ENCODE data around the gene HSF2. TPM values are rescaled to one million over a fixed set of nuclear protein-coding genes. Genes with fewer than 3 reads are reported as not detected.
A peak's percentile ranks its signal among the peaks of the same experiment; 100 is the strongest.

HSF2 gene
- total and polyA plus RNA-seq, 10 of the 15 experiments (the other 5 are each of a cell fraction or from before 2014, with no cell fraction given): 9.5 to 38.3 (median 16.8) TPM

GRCh38 chr6:122405417-122405816 lies 6.0 kb downstream of the HSF2 start:
- in situ Hi-C loops (cut with MboI): no loop called here
- FAIRE-seq (no peak), DNase-seq (ENCODE audit: low read depth, low spot score) (no peak), ATAC-seq (peak; percentile 15; the same call in 2 of the 3 replicates)
- ChIA-PET RAD21 (ENCODE audit: unreplicated experiment) (interaction anchor here (1.0 kb wide), 1 partner anchor 14 kb away, joined by 3 read pairs; no protein-coding TSS in a partner anchor), CTCF (interaction anchor here (1.0 to 1.3 kb wide), 2 partner anchors 87 to 126 kb away, joined by 3 read pairs; no protein-coding TSS in a partner anchor), SMC1A (ENCODE audit: uncharacterized antibody, unreplicated experiment) (interaction anchor here (1.3 to 1.6 kb wide), 3 partner anchors 8 to 125 kb away, joined by 3 to 7 read pairs (median 5); no protein-coding TSS in a partner anchor), POLR2A (no interaction called here)
- Histone ChIP-seq H3K4me2 (ENCODE audit: control insufficient read depth, insufficient read depth) (no peak overlapping the region), H3K4me3 (no peak overlapping the region), H3K36me3 (ENCODE audit: control insufficient read depth in 2 of 2, insufficient read depth in 2 of 2, low read length in 1 of 2) (no peaks in the 10 kb centered on the region; a peak in 1 of 4 replicates), H4K20me1 (ENCODE audit: control insufficient read depth, insufficient read depth) (no peaks in the 10 kb centered on the region), H3K79me2 (ENCODE audit: control insufficient read depth, insufficient read depth, low read length) (peaks cover 37% of the 10 kb centered on the region), H3K27ac (ENCODE audit: control insufficient read depth, insufficient read depth) (no peak overlapping the region), H3K9me3 (replicated peaks; ENCODE audit: control insufficient read depth, insufficient read depth, low read length) (no peaks in the 10 kb centered on the region), H3K4me1 (ENCODE audit: control insufficient read depth, insufficient read depth, low read length) (no peaks in the 10 kb centered on the region; the same call in 1 of the 2 replicates), H3K9ac (ENCODE audit: control insufficient read depth, insufficient read depth, low read length) (no peak overlapping the region), H3K27me3 (replicated peaks in 1 of 2; ENCODE audit: control insufficient read depth in 2 of 2, insufficient read depth in 2 of 2, low read length in 1 of 2) (no peaks in the 10 kb centered on the region), H2AFZ (ENCODE audit: control insufficient read depth, low read depth, low read length) (no peak overlapping the region)
- 100% methylated on average over 1 of the region's 1 CpG for WGBS (ENCODE audit: insufficient coverage, insufficient replicate concordance, low lambda C conversion rate, missing lambda C conversion rate)
- TF ChIP-seq CTCF (IDR thresholded peaks at IDR 0.05 in 2 of 3, conservative IDR thresholded peaks at IDR 0.05 in 1 of 3; ENCODE audit: control insufficient read depth in 2 of 3, extremely low read depth in 1 of 3, insufficient read depth in 1 of 3, low read depth in 3 of 3, low read length in 3 of 3) (0 out of 6 replicates have a peak, but pooled peaks of 1 of the 3 experiments have one; percentile 18), JUNB (IDR thresholded peaks at IDR 0.05) (no peak)
- intact Hi-C loops (cut with micrococcal nuclease; ENCODE audit: unreplicated experiment): no loop called here
- BruUV-seq (replicated peaks): no TSS peak

GRCh38 chr6:122406187-122406586 lies 6.7 kb downstream of the HSF2 start:
- H3K4me1 ChIP-seq (ENCODE audit: control insufficient read depth, insufficient read depth, low read length): no peaks in the 10 kb centered on the region; the same call in 1 of the 2 replicates
- H3K79me2 ChIP-seq (ENCODE audit: control insufficient read depth, insufficient read depth, low read length): peaks cover 30% of the 10 kb centered on the region
- BruUV-seq (replicated peaks): no TSS peak
- TF ChIP-seq ZNF274 (IDR thresholded peaks at IDR 0.05; ENCODE audit: insufficient read depth, insufficient read length) (no peak), DPF2 (IDR thresholded peaks at IDR 0.05) (no peak), CHD2 (IDR thresholded peaks at IDR 0.05; ENCODE audit: borderline replicate concordance, low read depth, low read length) (no peak), SMARCA5 (IDR thresholded peaks at IDR 0.05) (no peak), E2F8 (IDR thresholded peaks at IDR 0.05; ENCODE audit: low read depth, partially characterized antibody) (no peak), CBX5 (IDR thresholded peaks at IDR 0.05; ENCODE audit: low read depth) (no peak), PKNOX1 (IDR thresholded peaks at IDR 0.05) (no peak), NFYB (IDR thresholded peaks at IDR 0.05; ENCODE audit: insufficient read depth, low read depth, low read length) (no peak), NR2F1 (conservative IDR thresholded peaks at IDR 0.05) (no peak), STAT1 (conservative IDR thresholded peaks at IDR 0.05) (no peak)

More at GRCh38 chr6:122406187-122406586, 6.7 kb downstream of the HSF2 start:
- WGBS (ENCODE audit: insufficient coverage, insufficient replicate concordance, low lambda C conversion rate, missing lambda C conversion rate): 88% methylated on average over 1 of the region's 1 CpG
- in situ Hi-C loops (cut with MboI): no loop called here
- SMC1A ChIA-PET (ENCODE audit: uncharacterized antibody, unreplicated experiment): interaction anchor here (1.6 kb wide), 1 partner anchor 8 kb away, joined by 5 read pairs; no protein-coding TSS in a partner anchor
- H3K27me3 ChIP-seq (replicated peaks in 1 of 2; ENCODE audit: control insufficient read depth in 2 of 2, insufficient read depth in 2 of 2, low read length in 1 of 2): no peaks in the 10 kb centered on the region
- CTCF ChIA-PET: interaction anchor here (1.0 to 1.9 kb wide), 3 partner anchors 14 to 126 kb away, joined by 3 to 4 read pairs (median 3); no protein-coding TSS in a partner anchor
- no peak overlapping the region for H2AFZ ChIP-seq (ENCODE audit: control insufficient read depth, low read depth, low read length)
- no peak overlapping the region for H3K9ac ChIP-seq (ENCODE audit: control insufficient read depth, insufficient read depth, low read length)
- H3K4me2 ChIP-seq (ENCODE audit: control insufficient read depth, insufficient read depth): no peak overlapping the region
- H3K27ac ChIP-seq (ENCODE audit: control insufficient read depth, insufficient read depth): no peak overlapping the region
- FAIRE-seq (no peak), ATAC-seq (no peak), DNase-seq (ENCODE audit: low read depth, low spot score) (no peak)
- no peaks in the 10 kb centered on the region for H3K9me3 ChIP-seq (replicated peaks; ENCODE audit: control insufficient read depth, insufficient read depth, low read length)
- H3K36me3 ChIP-seq (ENCODE audit: control insufficient read depth in 2 of 2, insufficient read depth in 2 of 2, low read length in 1 of 2): no peaks in the 10 kb centered on the region; a peak in 1 of 4 replicates
- RAD21 ChIA-PET (ENCODE audit: unreplicated experiment): no interaction called here
- H3K4me3 ChIP-seq: no peak overlapping the region
- intact Hi-C loops (cut with micrococcal nuclease; ENCODE audit: unreplicated experiment): no loop called here
- H4K20me1 ChIP-seq (ENCODE audit: control insufficient read depth, insufficient read depth): no peaks in the 10 kb centered on the region
- POLR2A ChIA-PET: interaction anchor here (0.6 kb wide), 1 partner anchor 26 kb away, joined by 3 read pairs; no protein-coding TSS in a partner anchor
